Amygdala (tissue), 56 donors: ENCODE data around the gene CUEDC1.

Source experiments
- DNase-seq, 56 donors: peaks; one replicate each; lab custom pipeline; 2025; lab: John Stamatoyannopoulos, UW

CUEDC1 gene, protein sequence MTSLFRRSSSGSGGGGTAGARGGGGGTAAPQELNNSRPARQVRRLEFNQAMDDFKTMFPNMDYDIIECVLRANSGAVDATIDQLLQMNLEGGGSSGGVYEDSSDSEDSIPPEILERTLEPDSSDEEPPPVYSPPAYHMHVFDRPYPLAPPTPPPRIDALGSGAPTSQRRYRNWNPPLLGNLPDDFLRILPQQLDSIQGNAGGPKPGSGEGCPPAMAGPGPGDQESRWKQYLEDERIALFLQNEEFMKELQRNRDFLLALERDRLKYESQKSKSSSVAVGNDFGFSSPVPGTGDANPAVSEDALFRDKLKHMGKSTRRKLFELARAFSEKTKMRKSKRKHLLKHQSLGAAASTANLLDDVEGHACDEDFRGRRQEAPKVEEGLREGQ

GRCh38 chr17:57955183-57955931 is at the start of gene CUEDC1:
Gene CUEDC1, minus strand, starts transcription at chr17:57955412. Its CDS starts 69,848 bp downstream, at chr17:57885564.
- peak in 46 of 56 donors; percentile 25 to 84 (median 62) for DNase-seq

DNA sequence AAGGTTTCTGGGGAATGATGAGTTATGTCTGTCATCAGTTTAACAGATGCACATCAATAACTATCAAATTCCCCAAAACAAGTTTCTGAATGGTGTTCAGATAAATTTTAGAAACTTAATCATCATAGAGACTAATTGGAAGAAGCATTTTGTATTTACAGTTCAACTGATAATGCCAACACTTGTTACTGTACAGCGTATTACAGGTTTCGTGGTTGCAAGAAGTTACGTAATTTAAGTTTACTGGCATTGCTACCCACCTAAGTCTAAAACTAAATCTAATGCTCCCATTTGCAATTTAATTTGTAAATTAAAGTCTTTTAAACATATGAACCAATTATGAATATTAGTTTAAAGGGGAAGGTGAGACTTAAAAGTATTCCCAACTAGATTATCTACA is 48.8 kb upstream of the CUEDC1 start:
- DNase-seq, result no peak

DNA sequence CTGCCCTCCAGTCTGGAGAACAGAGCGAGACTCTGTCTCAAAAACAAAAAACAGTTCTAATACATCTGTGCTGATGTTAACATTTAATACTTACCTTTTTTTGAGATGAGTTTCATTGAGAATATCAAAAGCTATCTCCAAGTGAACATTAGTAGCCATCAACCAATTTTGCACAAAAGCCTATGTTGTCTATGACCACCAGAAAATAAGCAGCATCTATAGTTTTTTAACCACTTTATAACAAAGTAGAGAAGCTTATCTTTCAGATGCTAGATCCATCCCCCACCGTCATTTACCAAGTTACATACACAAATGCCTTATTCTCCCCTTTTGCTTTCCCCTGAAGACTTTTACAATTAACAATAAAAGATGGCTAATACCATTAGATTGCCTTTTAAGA is 47.8 kb upstream of the CUEDC1 start:
- no peak for DNase-seq

DNA sequence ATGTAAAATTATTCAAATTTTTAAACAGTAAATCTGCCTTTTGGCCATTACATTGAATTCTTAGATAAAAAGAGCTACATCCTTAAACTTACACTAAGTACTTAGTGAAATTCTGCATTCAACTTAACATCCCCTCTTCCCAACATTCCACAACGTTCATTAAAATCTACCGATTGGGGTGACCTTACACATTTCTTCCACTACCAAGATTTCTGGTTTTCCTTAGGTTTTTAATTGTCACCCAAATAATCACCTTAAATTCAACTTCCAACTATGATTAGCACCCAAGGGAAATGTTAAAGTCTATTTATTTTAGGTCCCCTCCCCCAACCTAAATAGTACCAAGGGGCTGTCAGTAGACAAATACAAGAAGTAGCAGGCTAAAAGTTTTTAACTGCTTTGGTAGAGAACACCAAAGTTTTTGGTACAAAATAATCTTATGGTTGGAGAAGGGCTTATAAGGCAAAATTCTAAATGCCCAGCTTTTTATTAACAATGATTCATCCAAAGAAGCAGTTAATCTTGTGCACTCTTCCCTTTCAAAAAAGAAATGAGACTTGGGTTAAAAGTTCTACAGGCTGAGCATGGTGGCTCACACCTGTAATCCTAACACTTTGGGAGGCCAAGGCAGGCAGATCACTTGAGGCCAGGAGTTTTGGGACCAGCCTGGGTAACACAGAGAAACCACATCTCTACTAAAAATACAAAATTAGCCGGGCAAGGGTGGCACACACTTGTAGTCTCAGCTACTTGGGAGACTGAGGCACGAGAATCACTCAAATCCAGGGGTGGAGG is 47.1 kb upstream of the CUEDC1 start:
- no peak for DNase-seq

GRCh38 chr17:58001461-58002124 is 46.4 kb upstream of the CUEDC1 start:
- no peak for DNase-seq

DNA sequence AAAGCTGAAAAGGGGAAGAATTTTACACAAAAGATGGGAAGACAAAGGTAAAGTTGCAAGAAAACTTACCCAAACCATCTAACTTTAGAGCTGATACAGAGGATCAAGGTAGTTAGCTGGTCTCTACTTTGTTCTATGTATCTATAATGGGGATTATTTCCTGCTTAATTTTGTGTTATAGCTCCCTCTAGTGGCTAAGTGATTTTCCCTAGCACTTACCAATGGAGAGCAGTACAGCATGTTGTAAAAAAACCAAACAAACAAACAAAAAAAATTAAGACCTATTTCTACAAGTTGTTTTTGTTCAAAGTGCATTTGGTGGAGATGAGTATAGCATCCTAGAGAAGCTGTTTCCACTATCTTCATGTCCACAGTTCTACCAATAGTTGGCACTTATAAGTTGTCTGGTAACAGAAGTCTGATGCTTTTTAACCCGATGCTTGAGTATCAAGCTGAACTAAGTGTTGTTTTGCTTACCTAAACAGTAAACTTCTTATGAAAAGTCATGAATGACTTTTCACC is 44.3 kb upstream of the CUEDC1 start:
- peak in 1 of 56 donors; percentile 75 for DNase-seq

DNA sequence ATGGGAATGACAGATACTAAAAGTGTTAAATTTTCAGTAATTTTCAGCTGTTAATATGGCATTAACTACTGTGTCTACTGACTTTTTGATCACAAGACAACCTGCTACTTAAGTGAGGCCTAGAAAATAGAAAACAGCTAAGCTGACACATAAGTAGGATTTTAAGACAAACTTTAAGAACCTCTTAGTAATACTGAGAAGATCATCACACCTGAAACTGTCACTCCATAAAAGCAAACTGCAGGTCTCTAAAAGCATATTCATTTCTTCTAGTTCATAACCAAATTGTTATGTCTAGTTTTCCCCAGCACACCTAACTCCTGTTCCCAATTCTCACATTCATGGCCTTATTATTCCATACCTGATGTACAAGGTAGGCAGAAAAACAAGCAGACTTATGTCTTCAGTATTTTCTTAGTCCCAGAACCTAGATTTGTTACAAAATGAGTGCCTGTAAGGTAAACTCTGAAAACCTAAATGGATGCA is 43.8 kb upstream of the CUEDC1 start:
- DNase-seq, result no peak

- no peak for DNase-seq
These were observed 42.0 kb upstream of the CUEDC1 start for GRCh38 chr17:57997085-57997809.

DNA sequence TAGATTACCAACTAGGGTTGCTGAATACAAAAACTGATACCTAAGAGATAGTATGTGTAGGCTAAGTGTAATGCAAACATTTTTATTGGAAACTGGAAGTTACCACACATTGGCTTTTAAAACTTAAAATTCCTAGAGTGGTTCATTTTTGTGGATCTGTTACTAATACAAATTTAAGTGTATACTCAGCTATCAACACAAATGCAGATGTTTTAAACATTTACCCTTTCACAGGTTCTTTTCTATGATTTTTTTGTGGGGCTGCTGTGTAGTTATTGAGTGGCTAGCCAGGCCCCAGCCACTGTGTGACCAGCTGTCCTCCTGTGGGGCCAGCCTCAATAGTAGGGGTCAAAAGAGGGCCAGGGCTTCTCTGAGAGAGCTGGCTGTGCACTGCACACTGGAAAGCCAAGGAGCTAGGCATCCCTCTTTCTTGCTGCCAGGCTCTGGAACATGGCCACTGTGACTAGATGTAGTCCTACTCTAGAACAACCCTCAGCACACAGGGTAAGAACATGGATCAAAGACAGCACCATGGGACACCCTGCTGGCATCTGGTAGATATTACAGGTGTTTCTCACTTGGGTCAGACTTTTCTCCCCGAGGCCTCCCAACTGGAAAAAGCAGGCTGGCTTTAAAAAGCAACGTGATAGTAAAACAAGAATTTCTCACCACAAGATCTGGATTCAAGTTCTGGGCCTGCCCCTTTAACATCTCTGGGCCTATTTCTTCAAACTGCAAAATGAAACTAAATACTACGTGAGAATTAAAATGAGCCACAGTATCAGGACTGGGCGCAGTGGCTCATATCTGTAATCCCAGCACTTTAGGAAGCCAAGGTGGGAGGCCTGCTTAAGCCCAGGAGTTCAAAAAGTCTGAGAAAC is 40.1 kb upstream of the CUEDC1 start:
- DNase-seq, result peak in 46 of 56 donors; percentile 5 to 81 (median 41)

DNA sequence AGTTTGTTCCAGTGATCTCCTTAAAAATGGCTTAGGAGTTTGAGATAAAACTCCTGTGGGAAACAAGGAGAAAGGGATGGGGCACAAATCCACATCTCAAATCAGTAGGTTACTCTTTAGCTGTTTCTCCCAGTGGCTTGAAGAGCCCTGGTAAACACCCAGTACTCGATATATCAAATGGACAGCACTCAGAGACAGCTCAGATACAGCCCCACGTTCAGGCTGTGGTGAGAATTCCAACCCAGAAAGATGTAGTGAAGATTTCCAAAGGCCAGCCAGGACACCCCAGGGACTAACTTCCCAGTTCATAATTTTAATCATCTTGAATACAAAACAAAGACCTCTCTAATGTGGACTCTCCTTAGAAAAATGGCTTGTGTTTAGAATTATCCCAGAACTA is 39.2 kb upstream of the CUEDC1 start:
- no peak for DNase-seq

DNA sequence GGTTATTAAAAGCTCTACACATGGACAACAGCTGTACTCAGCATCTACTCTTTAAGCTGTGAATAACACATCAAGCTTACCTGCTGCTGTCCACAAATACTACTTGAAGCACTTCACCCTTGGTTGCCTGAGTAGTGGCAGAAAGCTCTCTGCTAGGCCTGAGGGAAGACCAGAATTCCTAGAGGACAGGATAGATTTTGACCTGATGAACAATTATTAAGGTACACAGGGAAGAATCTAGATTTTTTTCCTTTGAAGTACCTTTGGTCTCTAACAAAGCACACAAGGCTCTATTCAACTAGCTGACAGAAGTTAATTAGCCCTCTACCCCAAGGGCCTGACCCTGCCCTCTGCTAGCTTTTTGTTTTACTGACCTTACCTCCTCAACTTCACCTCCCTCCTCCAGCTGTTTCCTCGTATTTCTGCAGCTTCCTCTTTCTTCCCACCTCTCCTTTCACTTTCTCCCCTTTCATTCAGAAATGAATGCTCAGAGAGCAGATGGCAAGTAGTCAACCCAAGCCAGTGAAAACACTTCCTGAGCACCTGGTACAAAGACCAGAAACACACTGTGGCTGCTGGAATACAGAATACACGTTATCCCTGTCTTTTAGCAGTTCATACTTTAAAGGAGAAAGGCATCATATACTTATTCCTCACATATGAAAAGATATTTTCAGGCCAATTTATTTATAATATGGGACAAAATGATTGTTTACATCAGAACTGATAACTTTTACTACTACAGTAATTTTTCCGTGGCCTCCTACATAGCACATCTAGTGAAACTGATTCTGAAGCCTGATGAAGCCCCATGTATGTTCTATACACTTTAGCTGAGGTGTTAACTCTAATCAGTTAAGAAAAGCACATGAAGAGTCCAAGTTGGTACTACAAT is 38.5 kb upstream of the CUEDC1 start:
- no peak for DNase-seq

DNA sequence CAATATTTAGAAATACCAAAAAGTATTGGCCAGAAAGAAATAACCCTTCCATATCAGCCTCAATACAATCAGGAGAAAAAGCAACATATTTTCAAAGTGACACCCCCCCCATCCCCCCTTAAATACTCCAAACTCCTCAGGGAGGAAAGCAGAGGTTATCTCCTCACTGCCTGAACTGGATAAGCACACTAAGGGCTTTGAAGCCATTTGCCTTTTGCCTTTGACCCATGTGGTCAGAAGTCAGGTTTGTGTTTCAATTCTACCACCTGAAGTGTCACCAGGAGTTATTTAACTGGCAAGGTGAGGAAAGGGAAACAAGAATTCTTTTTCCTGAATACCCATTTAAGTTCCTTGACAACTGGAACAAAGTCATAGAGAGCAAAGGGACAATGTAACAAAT is 36.3 kb upstream of the CUEDC1 start:
- no peak for DNase-seq

DNA sequence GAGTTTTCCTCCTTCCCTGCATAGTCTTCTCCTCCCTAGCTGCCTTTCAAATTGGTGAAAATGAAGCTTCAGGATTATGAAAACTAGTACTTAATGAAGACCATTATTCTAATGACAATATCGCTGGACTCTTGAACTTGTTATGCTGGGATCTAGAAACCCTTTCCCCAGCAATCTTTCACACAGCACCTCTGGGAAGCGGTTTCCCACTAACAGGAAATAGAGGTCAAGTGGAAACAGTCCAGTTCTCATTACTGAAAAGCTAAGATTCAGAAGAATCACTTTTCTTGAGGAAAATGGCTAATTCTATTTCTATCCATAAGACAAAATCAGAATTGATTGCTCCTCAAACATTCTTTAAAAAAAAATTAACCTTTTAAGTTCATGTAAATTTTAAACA is 34.8 kb upstream of the CUEDC1 start:
- no peak for DNase-seq

- peak in 48 of 56 donors; percentile 22 to 90 (median 70) for DNase-seq
These were observed 33.4 kb upstream of the CUEDC1 start for GRCh38 chr17:57988301-57989250.

DNA sequence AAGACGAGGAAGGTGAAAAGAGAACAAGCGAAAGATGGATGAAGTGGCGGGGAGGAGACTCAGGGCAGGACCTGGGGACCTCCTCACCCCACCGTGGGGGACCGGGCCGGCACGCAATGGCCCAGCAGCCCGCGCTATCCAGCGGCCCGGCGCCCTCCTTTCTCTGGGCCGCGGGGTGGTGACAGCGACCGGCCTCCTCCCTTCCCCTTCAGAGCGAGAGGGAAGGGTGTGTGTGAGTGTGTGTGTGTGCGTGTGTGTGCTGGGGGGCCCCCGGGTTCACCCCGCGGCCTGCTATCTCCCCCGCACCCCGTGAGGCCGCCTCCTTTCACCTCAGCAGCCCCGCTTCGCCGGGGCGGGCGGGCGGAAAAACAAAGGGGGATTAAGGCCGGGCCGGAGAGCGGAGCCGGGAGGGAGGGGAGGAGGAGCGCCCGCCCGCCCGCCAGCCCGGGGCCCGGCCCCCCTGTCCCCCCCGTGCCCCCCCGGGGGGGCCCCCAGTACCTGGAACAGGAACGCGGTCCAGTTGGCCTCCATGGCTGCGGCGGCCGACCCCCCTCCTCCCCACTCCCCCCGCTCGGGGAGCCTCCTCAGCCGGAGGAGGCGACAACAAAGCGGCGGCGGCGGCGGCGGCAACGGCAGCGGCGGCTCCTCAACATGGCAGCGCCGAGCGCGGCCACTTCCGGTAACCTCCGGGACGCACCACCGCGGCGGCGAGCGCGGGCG is 32.5 kb upstream of the CUEDC1 start, which contains the start of gene VEZF1:
Gene VEZF1 (minus strand): TSS at position 674 of the 720 bp plus-strand sequence. CDS start 143 bp downstream, at position 531.
- peak in 49 of 56 donors; percentile 34 to 92 (median 78) for DNase-seq
